Esophagus squamous epithelium (tissue), 5 donors: ENCODE results near the gene AANAT. TPM values are rescaled to one million over a fixed set of nuclear protein-coding genes. Genes with fewer than 3 reads are reported as not detected.
A peak's percentile ranks its signal among the peaks of the same experiment; 100 is the strongest.

Experiments
- DNase-seq: peaks from one replicate; lab custom pipeline; 2025; lab: John Stamatoyannopoulos, UW
- H3K27ac ChIP-seq, 4 donors: fragments of 200-600 bp; sonication (generic); one replicate each; pipeline ENCODE4 v1.5.1; 2016 to 2019; ENCODE audit warnings: mild to moderate bottlenecking in 1 of 4
- H3K27me3 ChIP-seq, 4 donors: fragments of 200-600 bp; sonication (generic); 1 replicate in 3 of 4; 2 replicates in 1 of 4; pipeline versions ENCODE4 v1.5.1 to v1.6.0; 2017 to 2021; ENCODE audit warnings: antibody characterized with exemption in 1 of 4
- H3K36me3 ChIP-seq, 3 donors: fragments of 200-600 bp; sonication (generic); one replicate each; pipeline ENCODE4 v1.5.1; 2016 to 2019
- H3K4me1 ChIP-seq, 3 donors: fragments of 200-600 bp; sonication (generic); one replicate each; pipeline ENCODE4 v1.5.1; 2017 to 2019
- H3K4me3 ChIP-seq, 4 donors: fragments of 200-600 bp; sonication (generic); 1 replicate in 3 of 4; 2 replicates in 1 of 4; pipeline ENCODE4 v1.5.1; 2016 to 2019; ENCODE audit warnings: mild to moderate bottlenecking in 2 of 4, moderate library complexity in 1 of 4
- H3K9me3 ChIP-seq, 3 donors: fragments of 200-600 bp; sonication (generic); one replicate each; pipeline ENCODE4 v1.5.1; 2016 to 2019
- POLR2A ChIP-seq, 4 donors: fragments of 450-650 bp; IDR thresholded peaks; one replicate each; pipeline ENCODE4 v1.6.1; 2017; ENCODE audit warnings: antibody characterized with exemption in 4 of 4, mild to moderate bottlenecking in 4 of 4, moderate library complexity in 3 of 4
- WGBS, 2 donors: methylation state at CpG; one replicate each; pipeline ENCODE4 v1.1.5; 2018; 5-methylcytosine and 5-hydroxymethylcytosine counted together
- intact Hi-C: fragments of 100-400 bp; cut with DNase I; formaldehyde crosslinking; loops from one replicate; pipeline ENCODE4 v1.15.0; 2022
- total RNA-seq, 4 donors: library from RNA; depleted of rRNA; stranded (reverse); fragments of >200 nt; gene quantifications; one replicate each; pipeline ENCODE4 v1.1.0, GENCODE V29; 2016
- TF ChIP-seq, protein P1 (sequence below), 6 experiments: fragments of 450-650 bp in 4 of 6; fragments of 200-600 bp in 2 of 6; sonication (generic) in 2 of 6; IDR thresholded peaks; one replicate each; pipeline ENCODE4 v1.5.1; 2016 to 2019; ENCODE audit warnings: antibody characterized with exemption in 6 of 6, mild to moderate bottlenecking in 4 of 6, moderate library complexity in 4 of 6
- donor health status: DM: yes; HTN: yes; CAD: no.

Gene AANAT
- total RNA-seq, 4 donors from 2014 or later = not detected

DNA sequence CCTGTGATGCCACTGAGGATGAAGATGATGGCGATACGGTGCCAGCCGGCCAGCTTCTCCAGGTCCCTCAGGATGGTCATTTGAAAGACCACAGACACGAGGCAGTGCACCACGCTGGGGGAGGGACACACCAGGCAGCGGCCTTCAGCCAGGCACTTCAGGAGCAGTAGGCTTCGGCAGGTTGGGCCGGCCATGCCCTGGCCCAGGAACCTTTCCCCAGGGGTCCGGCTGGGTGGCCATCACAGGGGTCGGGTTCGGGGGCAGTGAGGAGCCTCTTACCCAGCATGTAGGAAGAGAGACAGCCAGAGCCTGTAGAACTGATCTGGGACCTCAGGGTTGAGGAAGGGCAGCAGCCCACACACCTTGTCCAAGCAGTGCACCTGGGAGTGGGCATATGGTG is 5.3 kb downstream of the AANAT start:
- no peak overlapping the region for H3K27ac ChIP-seq
- no peak overlapping the region for H3K4me3 ChIP-seq
- no peaks in the 10 kb centered on the region for H3K4me1 ChIP-seq
- intact Hi-C loops = no loop called here
- no peak for TF ChIP-seq POLR2A (IDR thresholded peaks at IDR 0.05)
- TF ChIP-seq, protein P1, sequence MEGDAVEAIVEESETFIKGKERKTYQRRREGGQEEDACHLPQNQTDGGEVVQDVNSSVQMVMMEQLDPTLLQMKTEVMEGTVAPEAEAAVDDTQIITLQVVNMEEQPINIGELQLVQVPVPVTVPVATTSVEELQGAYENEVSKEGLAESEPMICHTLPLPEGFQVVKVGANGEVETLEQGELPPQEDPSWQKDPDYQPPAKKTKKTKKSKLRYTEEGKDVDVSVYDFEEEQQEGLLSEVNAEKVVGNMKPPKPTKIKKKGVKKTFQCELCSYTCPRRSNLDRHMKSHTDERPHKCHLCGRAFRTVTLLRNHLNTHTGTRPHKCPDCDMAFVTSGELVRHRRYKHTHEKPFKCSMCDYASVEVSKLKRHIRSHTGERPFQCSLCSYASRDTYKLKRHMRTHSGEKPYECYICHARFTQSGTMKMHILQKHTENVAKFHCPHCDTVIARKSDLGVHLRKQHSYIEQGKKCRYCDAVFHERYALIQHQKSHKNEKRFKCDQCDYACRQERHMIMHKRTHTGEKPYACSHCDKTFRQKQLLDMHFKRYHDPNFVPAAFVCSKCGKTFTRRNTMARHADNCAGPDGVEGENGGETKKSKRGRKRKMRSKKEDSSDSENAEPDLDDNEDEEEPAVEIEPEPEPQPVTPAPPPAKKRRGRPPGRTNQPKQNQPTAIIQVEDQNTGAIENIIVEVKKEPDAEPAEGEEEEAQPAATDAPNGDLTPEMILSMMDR (IDR thresholded peaks at IDR 0.05) = no peak
- H3K36me3 ChIP-seq = peaks cover 0 to 74% (median 18%) of the 10 kb centered on the region in 3 donors
- H3K27me3 ChIP-seq = no peaks in the 10 kb centered on the region
- no peak for DNase-seq
- H3K9me3 ChIP-seq = no peaks in the 10 kb centered on the region
- 95% methylated on average over 8 of the region's 11 CpGs; no CpG with 5 or more reads in 1 of the 2 donors for WGBS, 2 donors

- Histone ChIP-seq H3K9me3 (no peaks in the 10 kb centered on the region), H3K27ac (no peak overlapping the region), H3K4me1 (no peaks in the 10 kb centered on the region), H3K4me3 (no peak overlapping the region), H3K36me3 (peaks cover 4 to 82% (median 18%) of the 10 kb centered on the region in 3 donors), H3K27me3 (no peaks in the 10 kb centered on the region)
- TF ChIP-seq, protein P1 (IDR thresholded peaks at IDR 0.05) = peak in 1 of 6 experiments; percentile 18
- TF ChIP-seq POLR2A (IDR thresholded peaks at IDR 0.05) = no peak
- 69% methylated on average over 7 of the region's 18 CpGs; no CpG with 5 or more reads in 1 of the 2 donors for WGBS, 2 donors
- DNase-seq = no peak
- intact Hi-C loops = no loop called here
Observed at GRCh38 chr17:76473541-76473985, 6.2 kb downstream of the AANAT start.

- Histone ChIP-seq H3K27me3 (no peaks in the 10 kb centered on the region), H3K36me3 (peaks cover 11 to 89% (median 18%) of the 10 kb centered on the region in 3 donors), H3K4me1 (no peaks in the 10 kb centered on the region), H3K27ac (no peak overlapping the region), H3K4me3 (no peak overlapping the region), H3K9me3 (no peaks in the 10 kb centered on the region)
- WGBS, 2 donors = 80 to 100% methylated on average over 1 of the region's 14 CpGs
- no peak for DNase-seq
- no peak for TF ChIP-seq POLR2A (IDR thresholded peaks at IDR 0.05)
- TF ChIP-seq, protein P1 (IDR thresholded peaks at IDR 0.05) = no peak
- intact Hi-C loops = no loop called here
Observed at GRCh38 chr17:76474238-76474637, 6.8 kb downstream of the AANAT start.

- Histone ChIP-seq H3K9me3 (no peaks in the 10 kb centered on the region), H3K36me3 (peaks cover 11 to 94% (median 18%) of the 10 kb centered on the region in 3 donors), H3K27me3 (no peaks in the 10 kb centered on the region), H3K27ac (no peak overlapping the region), H3K4me1 (no peaks in the 10 kb centered on the region), H3K4me3 (no peak overlapping the region)
- DNase-seq = no peak
- 86 to 96% methylated on average over 11 to 15 of the region's 15 CpGs for WGBS, 2 donors
- intact Hi-C loops = no loop called here
- TF ChIP-seq, protein P1 (IDR thresholded peaks at IDR 0.05) = no peak
- TF ChIP-seq POLR2A (IDR thresholded peaks at IDR 0.05) = no peak
Observed at GRCh38 chr17:76474894-76475293, 7.5 kb downstream of the AANAT start.

DNA sequence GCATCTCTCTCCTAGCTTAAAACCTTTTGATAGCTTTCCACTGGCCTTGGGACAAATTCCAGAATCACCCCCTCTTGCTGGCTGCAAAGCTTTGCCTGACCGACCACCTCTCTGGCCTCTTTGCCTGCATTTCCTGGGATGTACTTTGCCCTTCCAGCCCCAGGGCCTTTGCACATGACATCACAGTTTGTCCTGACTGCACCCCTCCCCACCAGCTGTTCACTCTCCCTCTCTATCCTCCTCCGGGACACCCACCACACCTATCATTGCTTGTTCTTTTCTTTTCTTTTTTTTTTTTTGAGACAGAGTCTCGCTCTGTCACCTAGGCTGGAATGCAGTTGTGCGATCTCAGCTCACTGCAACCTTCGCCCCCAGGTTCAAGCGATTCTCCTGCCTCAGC is 7.9 kb downstream of the AANAT start:
- intact Hi-C loops = no loop called here
- Histone ChIP-seq H3K4me1 (no peaks in the 10 kb centered on the region), H3K4me3 (no peak overlapping the region), H3K9me3 (no peaks in the 10 kb centered on the region), H3K27ac (no peak overlapping the region), H3K36me3 (peaks cover 11 to 94% (median 18%) of the 10 kb centered on the region in 3 donors), H3K27me3 (no peaks in the 10 kb centered on the region)
- DNase-seq = no peak
- TF ChIP-seq, protein P1 (IDR thresholded peaks at IDR 0.05) = no peak
- TF ChIP-seq POLR2A (IDR thresholded peaks at IDR 0.05) = no peak
- 92 to 97% methylated on average over 6 of the region's 6 CpGs for WGBS, 2 donors
